Activated CD8-positive, alpha-beta memory T cell treated with anti-CD3 and anti-CD28 coated beads for 1 hour (primary cell): ENCODE results near the gene IFT57.
"Not testable (repeated sequence)": the region's sequence is repeated elsewhere in the genome, so short reads cannot be mapped to it uniquely, and the experiment has no call there.

Experiments
- DNase-seq, 2 donors: peaks; one replicate each; pipeline ENCODE4 v3.0.0-alpha.2; 2020; ENCODE audit warnings: low read depth in 1 of 2; ENCODE audit errors: extremely low read depth in 1 of 2

The IFT57 gene

DNA sequence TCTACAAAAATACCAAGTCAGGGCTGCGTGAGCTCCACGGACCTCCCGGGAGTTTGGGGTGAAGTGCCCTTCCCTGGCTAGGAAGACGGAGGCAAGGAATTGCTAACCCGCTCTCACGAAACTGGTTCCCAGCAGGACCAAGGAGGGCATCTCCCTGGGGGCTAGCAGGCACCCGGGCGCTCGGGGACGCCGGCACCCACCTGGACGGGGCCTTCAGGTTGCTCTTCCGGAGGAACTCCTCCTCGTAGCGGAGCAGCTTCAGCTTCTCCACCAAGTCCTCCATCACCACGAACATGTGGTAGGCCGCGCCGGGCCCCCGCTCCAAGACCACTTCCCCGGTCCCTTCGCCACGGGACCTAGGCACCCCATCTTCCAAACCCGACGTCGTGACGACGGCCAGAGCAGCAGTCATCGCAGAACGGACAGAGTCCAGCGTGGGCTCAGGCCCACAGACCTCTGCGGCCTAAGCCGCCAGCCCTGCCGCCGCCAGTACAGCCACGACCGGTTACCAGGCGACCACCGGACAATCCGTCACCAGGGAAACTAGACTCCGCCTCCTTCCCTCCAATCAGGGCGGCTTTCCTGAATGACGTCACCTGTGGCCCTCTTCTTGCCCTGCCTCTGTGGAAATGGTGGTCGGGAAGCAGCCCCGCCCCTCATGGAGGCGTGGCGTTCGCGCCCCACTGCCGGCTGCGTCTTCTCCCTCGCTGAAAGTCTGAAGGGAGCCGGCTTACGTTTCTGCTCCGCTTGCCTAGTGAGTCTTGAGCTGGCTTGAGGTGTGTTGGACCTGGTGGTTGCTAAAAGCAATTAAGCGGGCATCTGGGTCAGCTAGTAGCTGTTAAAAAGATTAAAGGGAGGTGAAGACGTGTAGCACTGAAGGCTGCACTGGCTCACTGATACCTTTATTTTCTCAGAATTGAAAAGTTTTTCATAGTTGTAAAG is at the start of gene IFT57:
Gene IFT57 (minus strand): TSS at position 514 of the 942 bp plus-strand sequence. CDS start 102 bp downstream, at position 412.
- DNase-seq, result peak; percentile 87

DNA sequence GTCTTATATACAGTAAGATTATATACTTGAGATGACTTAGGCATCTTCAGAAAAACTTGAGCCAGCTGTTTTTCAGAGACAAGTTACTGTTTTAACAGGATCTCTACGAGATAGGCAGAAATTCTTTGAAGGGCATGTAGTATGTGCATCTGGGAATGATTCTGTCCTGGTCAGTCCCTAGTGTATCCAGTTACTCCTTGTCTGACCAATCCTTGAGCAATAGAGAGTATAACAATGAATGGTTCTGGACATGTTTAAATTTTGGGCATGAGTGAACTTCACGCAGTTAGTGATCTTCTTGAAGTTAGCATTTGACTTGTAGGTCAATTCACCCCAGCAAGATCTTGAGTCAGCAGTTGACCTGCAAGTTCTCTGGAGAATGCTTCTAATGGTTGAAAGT is 49.4 kb upstream of the IFT57 start:
- no peak for DNase-seq

DNA sequence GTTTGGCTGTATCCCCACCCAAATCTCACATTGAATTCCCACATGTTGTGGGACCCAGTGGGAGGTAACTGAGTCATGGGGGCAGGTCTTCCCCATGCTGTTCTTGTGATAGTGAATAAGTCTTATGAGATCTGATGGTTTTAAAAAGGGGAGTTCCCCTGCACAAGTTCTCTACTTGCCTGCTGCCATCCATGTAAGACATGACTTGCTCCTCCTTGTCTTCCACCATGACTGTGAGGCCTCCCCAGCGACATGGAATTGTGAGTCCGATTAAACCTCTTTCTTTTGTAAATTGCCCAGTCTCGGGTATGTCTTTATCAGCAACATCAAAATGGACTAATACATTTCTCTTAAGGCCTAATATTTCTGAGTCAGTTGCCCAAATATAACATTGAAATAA is 46.0 kb upstream of the IFT57 start:
- not testable (repeated sequence) for DNase-seq

- not testable (repeated sequence) for DNase-seq
These were observed 42.5 kb upstream of the IFT57 start for GRCh38 chr3:108264534-108265298.

GRCh38 chr3:108255131-108255530 is 32.9 kb upstream of the IFT57 start:
- no peak for DNase-seq

DNA sequence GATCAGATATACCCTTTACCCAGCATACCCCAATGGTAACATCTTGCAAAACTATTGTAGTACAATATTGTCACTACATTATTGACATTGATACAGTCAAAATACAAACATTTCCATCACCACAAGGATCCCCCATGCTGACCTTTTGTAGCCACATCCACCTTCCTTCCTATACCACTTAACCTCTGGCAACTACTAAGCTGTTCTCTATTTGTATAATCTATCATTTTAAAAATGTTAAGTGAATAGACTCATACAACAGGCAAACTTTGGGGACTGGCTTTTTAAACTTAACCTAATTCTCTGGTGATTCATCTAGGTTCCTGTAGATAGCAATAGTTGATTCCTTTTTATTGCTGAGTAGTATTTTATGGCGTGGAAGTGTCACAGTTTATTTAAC is 29.6 kb upstream of the IFT57 start:
- DNase-seq, result no peak

DNA sequence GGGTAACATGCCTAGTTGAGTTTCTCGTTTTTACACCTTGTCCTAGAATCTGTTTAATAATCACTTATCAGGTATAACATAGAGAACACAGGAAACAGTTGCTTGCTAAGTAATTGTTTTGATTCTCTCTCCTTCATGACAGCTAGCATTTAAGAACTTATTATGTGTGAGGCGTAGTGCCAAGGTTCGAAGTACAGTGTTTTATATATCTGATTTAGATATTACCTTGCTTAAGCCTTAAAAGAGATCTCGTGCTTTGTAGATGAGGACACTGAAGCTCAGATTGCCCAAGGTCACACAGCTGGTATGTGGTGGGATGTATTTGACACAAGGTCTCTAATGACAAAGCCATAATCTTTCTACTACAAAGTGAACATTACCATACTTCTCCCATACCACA is 29.0 kb upstream of the IFT57 start:
- DNase-seq, result no peak

DNA sequence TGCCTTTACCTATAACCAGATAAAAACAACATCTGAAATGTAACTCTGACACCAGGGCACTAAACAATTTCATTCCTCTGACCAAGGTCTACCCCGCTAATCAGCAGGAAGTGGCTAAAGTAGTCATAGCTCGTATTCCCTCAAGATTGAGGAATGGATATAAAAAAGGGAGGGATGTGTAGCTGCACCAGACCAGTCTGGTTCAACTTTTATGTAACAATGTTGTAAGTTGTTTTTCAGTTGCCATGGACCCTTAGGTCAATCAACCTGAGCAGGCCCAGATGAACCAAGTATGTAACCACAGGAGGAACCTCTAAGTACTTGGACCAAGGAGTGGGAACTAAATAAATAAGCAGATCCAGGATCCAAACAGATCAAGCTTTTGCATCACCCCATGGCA is 28.4 kb upstream of the IFT57 start:
- no peak for DNase-seq

DNA sequence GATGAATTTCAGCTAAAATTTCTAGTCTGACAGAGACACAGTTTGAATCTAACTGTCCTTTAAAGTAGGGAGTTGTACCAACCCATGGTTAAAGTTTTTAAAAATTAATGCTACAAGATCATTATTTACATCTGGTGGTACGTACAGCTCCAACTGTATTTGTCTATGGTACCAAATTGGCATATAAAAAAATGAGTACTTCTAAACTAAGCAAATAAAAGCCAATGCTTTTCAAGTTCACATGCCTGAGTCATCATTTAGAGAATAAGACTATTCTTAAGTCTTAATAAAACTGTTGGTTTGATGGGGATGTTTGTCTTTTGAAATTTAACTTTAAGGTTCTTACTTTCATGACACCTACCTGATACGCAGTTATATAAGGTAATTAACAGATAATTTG is 21.0 kb upstream of the IFT57 start:
- DNase-seq, result no peak

DNA sequence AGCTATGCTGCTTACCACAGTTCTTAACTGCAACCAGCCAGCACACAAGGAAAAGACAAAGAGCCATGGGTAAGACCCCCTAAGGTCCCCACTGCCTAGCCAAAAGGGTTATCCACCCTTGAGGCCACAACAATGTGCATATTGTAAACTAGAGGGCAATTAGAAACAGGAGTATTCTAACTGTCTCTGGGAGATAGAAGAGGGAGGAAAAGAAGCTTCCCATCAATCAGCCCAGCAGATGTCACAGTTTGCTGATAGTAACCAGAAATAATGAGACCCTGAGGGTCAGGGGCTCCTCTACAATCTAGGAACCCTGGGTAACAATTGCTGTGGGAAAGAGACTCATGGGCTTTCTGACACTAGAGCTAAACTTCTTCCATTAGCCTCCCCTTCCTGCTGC is 20.6 kb upstream of the IFT57 start:
- no peak for DNase-seq

DNA sequence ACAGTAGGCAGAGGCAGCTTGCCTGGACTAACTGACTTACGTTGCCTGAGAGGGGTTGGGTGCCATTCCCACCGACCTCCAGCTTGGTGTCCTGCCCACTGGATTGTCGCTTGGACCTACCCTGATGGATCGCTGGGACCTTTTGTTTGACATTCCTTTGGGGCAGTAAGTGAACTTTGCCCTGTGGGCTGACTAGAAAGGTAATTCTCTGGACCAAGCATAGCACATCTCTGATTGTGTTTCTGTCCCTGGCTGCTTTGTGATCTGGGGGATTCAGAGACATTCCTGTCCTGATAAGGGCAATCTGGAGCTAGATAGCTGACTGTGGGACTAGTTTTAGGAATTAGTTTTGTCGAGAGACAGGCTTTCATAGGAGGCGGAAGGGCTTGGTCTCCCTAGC is 19.5 kb upstream of the IFT57 start:
- DNase-seq, result no peak

- DNase-seq, result no peak
These were observed 18.9 kb upstream of the IFT57 start for GRCh38 chr3:108241146-108241545.

DNA sequence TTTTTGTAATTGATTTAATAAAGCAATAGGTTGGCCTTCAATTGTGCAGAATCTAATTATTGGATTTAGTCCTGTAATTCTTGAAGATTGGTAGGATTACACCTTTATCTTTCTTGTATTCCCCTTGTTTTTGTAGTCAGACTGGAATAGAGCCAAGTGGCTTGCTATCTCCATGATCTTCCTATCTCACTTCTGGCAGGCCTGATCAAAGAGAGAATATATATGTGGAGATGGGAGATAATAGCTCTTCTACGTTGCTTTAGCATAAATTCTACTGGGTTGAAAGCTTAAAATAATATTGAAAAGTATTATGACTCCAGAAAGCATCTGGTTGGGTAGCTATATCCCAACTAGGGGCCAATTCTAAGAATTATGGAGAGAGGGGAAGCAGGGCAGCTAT is 16.9 kb upstream of the IFT57 start:
- no peak for DNase-seq

DNA sequence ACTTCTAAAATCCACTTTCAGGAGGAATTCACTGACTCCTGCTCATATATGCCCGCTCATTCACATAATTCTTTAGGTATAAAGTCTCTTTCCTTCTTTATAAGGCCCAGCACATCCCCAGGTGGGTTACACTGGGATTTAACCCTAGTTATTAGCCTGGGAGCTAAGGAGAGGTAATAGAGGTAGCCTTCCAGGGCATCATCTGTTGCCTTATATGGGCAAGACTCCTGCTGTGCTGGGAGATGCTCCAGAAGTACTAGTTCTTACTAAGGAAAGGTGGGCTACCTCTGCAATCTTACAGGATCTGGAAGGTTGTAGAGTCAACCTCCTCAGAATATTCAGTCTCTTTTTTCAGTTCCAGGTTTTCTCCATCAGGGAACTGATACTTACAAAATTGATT is 13.1 kb upstream of the IFT57 start:
- no peak for DNase-seq

DNA sequence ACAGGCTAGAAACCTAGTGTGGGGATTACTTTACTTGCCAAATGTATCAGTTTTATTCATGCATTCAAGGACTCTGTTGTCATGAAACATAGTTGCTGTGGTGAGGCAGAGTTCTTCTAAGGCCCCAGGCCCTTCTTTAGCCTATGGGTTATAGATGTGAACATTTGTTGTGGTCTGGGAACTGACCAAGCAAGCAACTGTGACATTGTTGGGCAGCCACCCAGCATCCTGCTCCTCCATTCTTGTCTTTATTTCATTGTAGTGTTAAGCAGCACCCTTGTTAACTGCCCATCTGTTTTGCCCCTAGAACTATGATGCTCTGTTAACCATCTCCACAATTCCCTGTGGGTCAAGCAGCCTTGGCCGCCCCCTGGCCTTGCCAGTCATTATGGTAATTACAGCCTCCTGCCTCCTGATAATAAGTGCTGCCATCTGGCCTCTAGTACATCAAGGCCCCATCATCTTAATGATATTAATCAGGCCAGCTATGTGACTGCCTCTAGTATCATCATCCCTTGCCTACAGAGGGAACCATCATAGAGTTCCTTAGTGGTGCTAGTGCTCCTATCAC is 12.2 kb upstream of the IFT57 start:
- DNase-seq, result no peak

DNA sequence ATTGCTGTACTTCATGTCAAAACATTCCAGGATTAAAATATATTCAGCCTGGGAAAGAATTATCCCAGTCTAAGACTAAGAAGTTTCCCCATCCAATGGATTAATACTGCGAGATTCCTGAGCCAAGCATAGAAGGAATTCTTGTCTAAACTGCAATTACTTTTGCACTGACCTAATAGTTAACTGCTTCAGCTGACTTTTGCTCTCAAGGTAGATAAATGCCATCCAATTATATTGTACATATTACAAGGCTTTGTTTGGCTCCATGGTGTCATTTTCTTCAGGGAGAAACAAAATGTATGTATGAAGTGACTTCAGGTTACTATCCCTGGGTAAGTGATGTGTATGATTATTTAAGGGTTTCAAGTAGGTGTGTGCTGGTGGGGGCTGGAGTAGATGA is 6.1 kb upstream of the IFT57 start:
- no peak for DNase-seq

DNA sequence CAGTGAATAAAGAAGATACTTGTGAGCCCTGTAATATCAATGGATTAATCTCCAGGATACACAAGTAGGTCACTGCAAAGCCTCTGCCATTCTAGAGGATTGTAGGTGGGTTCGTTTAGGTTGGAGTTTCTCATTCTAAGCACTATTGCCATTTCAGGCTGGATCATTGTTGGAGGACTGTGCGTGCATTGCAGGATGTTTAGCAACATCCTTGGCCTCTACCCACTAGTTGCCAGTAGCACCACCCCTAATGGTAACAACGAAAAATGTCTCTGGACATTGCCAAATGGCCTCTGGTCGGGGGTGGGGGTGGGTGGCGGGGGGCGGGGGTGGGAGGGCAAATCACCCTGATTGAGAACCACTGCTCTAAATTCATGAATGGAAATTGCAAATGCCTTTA is 4.9 kb upstream of the IFT57 start:
- no peak for DNase-seq

GRCh38 chr3:108225221-108225620 is 3.0 kb upstream of the IFT57 start:
- DNase-seq, result no peak

GRCh38 chr3:108223928-108224327 is 1.7 kb upstream of the IFT57 start:
- no peak for DNase-seq

DNA sequence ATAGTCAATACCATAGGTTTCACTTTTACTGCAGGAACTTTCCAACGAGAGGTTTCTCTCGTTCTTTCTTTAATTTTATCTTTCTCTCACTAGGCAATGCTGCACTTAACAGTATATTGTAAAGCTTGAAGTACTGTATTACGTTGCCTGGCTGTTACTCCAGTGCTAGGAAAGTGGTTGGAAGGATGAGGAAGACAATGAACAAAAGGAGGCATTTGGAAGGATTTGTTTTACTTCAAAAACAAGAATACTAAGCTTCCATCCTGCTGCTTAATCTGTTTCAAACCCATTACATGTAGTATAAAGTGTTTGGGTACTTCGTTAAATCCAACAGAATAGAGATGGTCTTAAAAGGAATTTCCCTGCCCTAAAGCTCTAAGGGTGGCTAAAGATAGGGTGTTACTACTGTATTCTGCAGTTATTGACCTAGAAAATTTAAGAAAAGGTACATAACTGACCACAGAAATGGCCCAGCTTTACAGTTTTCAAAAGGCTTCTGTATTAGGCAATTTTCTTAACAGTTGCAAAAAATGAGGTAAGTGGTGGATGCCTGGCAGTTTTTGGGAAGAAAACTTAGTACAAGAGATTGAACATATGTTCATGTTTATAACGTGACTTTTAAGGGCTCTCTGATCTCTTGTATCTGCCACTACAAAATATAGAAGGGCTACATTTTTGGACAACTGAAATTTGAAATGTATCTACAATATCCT is 785 bp upstream of the IFT57 start:
- no peak for DNase-seq

- DNase-seq, result no peak
These were observed 831 bp downstream of the IFT57 start for GRCh38 chr3:108221393-108221792.
